Measurements from ENCODE around the gene RABGAP1. TPM values are rescaled to one million over a fixed set of nuclear protein-coding genes. Genes with fewer than 3 reads are reported as not detected.
"Not testable (repeated sequence)": the region's sequence is repeated elsewhere in the genome, so short reads cannot be mapped to it uniquely, and the experiment has no call there.

Gene RABGAP1
- polyA plus RNA-seq (2013, experiment 1 of 2; ENCODE audit: insufficient read length): 91.2 TPM
- 95.3 TPM for polyA plus RNA-seq (2013, experiment 2 of 2; ENCODE audit: insufficient read length)

GRCh38 chr9:122940749-122941581 is at the start of gene RABGAP1:
Gene RABGAP1, plus strand, starts transcription at chr9:122941020. Its CDS starts 16,040 bp downstream, at chr9:122957060.
- DNase-seq: peak; percentile 98

DNA sequence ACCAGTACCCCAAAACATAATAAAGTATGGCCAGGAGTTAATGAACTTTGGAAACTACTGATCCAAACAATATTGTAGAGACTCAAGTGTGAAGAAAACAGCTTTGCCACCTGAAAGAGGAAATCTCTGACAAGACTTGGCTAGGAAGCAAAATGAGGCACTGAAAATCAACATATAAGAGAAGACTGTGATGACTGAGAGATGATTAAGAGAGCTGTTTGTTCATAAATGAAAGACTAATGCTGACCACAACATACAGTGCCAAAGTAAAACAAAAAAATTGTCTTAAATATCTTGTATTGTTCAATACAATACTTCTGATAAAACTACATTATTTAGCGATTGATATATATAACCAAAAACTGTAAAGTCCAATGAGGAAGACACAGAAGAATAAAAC is 42.9 kb upstream of the RABGAP1 start:
- no peak for DNase-seq

DNA sequence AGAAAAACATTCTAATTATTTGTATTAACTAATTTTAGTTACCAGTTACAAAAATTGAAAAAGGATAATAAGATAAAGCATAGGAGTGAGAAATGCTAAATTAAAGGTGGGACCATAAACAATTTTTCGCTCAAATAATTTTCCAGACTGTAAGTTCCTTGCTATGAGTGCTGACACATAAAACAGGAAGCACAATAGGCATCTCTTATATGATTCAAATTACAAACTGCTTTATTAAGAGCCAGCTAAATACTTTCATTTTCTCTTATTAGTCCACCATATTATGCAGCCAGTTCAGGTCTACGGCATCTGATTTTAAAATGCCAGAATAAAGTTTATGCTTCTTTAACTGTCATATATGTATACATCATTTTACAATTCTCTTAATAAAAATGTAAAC is 40.0 kb upstream of the RABGAP1 start:
- DNase-seq: peak; percentile 4

DNA sequence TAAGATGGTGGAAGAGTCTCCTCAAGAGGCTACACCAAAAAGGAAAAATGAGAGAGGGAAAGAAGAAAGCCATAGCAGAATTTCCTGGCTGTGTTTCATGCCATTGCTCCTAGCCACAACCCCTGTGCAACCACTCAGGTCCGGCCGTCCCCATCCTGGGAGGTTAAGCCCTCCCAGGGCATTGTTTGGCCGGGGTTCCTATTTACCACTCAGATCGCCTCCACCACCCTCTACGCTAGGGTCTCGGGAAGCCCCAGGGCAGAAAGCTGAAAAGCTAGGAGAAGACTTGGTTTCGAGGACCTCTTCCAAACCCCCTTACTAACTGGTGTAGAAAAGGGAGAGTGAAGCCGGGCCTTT is 36.4 kb upstream of the RABGAP1 start:
- peak; percentile 24 for DNase-seq

DNA sequence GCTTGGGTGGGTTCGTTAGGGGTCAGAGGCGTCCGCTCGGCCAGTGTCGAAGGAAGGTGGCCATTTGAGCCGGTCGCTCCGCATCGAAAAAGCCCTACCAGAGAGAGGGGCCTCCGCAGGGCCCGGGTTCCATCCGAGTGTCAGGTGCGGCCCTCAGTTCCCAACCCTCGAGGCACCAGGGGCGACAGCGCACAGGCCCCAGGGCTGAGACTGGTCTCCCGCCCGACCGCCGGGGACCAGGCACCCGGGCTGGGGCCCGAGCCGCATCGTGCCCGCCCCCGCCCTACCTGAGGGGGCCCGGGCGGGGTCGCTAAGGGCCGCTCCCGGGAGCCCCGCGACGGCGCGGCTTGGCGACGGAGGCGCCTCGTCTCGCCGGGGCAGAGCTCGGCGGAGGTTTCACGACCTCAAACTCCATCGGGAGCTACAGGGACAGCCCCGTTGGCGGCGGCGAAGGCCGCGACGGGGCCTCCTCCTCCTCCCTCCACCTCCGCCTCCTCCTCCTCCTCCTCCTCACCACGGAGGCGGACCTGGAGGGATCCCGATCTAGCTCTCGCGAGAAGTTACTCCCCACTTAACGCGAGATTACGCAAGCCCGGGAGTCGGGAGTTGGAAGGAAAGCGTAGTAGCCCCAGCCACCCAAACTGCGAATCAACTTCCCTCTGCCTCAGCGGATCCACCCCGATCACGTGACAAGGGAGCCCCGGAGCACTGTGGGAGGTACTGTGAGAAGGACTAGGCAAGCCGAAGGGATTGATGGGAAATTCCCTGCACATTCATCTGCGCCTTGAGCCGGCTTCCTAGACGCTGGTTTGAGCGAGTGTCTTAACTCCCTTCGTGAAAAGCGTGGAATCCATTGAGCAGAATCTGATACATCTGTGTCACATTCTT is 35.8 kb upstream of the RABGAP1 start, which contains the start of gene RC3H2:
RC3H2 (minus strand) TSS at position 537 of the 888 bp plus-strand sequence. CDS start 7,850 bp downstream, outside the sequence.
- DNase-seq: peak; percentile 100

- not testable (repeated sequence) for DNase-seq
Measured at GRCh38 chr9:122906122-122906521, 34.7 kb upstream of the RABGAP1 start.

DNA sequence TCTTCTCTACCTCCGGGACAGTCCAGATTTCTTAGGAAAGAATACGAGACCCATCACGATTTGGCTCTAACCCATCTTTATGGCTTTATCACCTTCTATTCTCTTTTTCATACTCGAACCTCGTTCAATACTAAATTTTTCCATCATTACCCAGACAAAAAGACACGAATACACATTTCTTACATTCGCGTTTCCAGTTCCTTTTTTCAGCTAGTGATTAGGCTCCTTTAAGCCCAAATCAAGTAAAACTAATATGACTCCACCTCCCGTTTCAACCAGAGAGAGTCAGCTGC is 28.2 kb upstream of the RABGAP1 start:
- no peak for DNase-seq

DNA sequence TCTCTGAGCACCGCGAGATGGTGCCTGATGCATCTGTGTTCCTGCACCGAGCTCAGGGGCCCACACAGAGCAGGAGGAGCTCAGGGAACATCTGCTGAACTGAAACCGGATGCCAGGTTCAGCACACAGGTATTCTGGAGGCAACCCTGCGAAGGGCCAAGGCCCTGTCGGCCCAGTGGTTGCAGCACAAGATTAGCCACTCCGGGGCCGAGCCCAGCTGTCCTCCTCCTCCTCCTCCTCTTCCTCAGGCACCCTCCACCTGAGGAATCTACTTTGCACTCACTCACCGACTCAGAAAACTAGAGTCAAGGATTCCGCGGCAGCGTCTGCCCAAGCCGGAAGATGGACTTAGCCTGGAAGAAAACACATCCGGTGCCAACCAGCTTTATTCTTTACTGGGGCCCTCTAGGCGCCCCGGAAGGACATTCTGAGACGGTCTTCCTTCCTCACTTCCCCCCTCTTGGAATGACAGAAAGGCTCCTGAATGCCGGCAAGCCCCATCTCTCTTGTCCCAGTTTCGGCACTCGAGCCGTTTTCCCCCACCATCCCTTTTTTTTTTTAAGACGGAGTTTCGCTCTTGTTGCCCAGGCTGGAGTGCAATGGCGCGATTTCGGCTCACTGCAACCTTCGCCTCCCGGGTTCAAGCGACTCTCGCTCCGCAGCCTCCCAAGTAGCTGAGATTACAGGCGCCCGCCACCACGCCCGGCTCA is 27.7 kb upstream of the RABGAP1 start, which contains the start of gene ZBTB6:
ZBTB6 (minus strand) TSS at position 360 of the 710 bp plus-strand sequence. CDS start 1,251 bp downstream, outside the sequence.
- DNase-seq: peak; percentile 88

GRCh38 chr9:122918310-122918709 is 22.5 kb upstream of the RABGAP1 start:
- no peak for DNase-seq

GRCh38 chr9:122922713-122923112 is 18.1 kb upstream of the RABGAP1 start:
- no peak for DNase-seq

DNA sequence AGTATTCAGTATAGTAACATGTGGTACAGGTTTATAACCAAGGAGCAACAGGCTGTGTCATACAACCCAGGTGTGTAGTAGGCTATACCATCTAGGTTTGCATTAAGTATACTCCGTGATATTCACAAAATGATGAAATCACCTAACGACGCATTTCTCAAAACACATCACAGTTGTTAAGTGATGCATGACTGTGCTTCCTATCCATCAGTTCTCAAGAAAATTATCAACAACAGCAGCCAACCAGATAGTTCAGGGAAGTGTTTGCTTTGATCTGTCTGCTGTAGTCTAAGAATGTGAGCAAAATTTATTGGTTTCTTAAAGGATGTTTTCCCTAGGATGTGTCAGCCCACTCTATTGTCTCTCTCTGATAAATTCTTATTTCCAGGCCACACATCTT is 16.9 kb upstream of the RABGAP1 start:
- no peak for DNase-seq

DNA sequence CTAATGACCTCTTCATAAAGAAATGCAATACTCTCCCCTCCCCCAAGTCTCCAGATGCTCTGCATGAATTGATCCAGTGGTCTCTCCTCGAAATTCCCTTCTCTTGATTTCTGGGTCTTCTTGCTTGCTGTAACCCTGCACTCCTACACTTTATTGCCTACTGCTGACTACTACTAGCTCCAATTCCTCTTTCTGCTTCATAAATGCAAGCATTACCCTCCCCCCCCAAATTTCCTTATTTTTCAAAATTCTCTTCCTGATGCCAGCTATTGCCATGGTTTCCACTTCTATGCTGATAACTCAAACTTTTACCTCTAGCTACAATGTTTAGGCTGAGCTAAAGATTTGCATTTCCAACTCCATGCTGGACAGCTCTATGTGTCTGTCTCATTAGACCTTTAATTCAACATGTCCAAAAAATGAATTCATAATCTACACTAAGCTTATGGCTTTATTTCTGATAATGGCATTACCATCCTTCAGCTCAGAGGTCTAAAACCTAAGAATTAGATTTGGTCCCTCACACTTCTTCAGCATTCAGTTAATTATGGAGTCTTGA is 10.9 kb upstream of the RABGAP1 start:
- DNase-seq: no peak

GRCh38 chr9:122930541-122931225 is 10.1 kb upstream of the RABGAP1 start:
- DNase-seq: no peak

GRCh38 chr9:122931226-122932121 is 9.3 kb upstream of the RABGAP1 start, which contains the start of gene ZBTB26:
Gene ZBTB26, minus strand, starts transcription at chr9:122931512. Its CDS starts 11,578 bp downstream, at chr9:122919934.
- DNase-seq: peak; percentile 95

DNA sequence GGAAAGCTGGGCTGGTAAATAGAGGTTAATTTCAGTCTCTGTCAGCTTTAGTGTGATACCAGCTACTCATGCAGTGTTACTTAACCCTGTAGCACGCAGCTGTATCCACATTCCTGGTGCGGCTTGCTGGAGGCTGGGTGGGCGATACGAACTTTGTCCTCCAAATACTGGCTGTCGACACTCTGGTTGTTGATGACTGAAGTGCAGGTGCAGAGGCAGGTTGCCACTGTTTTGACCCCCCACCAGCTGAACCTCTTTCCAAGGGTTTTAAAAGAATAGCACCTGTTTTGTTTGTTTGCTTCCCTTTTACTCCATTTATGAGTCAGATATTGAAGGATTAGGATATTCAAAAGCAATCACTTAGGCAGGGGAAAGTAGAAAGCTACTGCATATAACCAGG is 4.4 kb upstream of the RABGAP1 start:
- DNase-seq: no peak

DNA sequence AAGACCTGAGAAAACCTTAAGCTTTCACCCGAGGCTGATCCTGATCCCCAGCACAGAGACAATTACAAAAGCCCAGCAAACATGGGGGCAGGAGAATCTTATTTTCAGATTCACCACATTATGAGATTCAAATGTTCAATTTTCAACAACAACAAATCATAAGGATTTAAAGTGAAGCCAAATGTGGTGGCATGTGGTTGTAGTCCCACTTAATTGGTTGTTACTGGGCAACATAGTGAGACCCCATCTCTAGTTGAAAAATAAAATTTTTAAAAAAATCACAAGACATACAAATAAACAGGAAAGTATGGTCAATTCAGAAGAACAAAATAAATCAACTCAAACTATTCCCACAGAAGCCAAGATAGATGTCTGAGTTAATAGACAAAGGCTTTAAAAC is 3.9 kb upstream of the RABGAP1 start:
- DNase-seq: no peak

DNA sequence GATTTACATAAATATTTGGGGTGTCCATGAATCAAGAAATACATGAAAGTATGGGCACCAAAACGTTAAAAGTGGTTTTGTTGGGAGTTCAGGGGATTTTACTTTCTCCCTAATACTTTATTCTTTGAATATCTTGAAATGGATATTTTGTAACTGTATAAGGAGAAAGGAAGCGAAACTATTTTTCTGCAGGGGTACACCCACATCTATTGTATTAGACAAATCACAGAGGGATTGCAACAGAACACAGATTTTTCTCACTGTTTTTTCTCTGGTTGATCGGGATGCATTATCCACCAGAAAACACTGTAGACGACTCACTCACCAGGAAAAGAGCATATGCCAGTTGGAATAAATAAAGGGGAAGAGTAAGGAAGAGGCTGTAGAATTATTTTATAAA is 1.2 kb upstream of the RABGAP1 start:
- no peak for DNase-seq

GRCh38 chr9:122940454-122940748 is 419 bp upstream of the RABGAP1 start:
- DNase-seq: no peak

GRCh38 chr9:122941582-122942234 is 888 bp downstream of the RABGAP1 start:
- peak; percentile 38 for DNase-seq

All from fibroblast of skin of scalp (primary cell).